Stimulated activated naive CD8-positive, alpha-beta T cell treated with anti-CD3 and anti-CD28 coated beads, Interleukin-15, amount 100 ng/mL, for 72 hours (primary cell): Measurements from ENCODE around the gene MGARP.
"Not testable (repeated sequence)": the region's sequence is repeated elsewhere in the genome, so short reads cannot be mapped to it uniquely, and the experiment has no call there.

Experiments used
- ATAC-seq: fragments of 150-1000 bp; cut with Tn5 transposase; 2 replicates; pipeline ENCODE4 v1.10.0; 2021; ENCODE audit warnings: mild to moderate bottlenecking, moderate library complexity
- DNase-seq, 2 donors: peaks; one replicate each; pipeline ENCODE4 v3.0.0; 2021 to 2022
- H3K27ac Mint-ChIP-seq, 2 donors: one replicate each; pipeline ENCODE4 v1.8.0; 2022; ENCODE audit warnings: mild to moderate bottlenecking in 2 of 2, mixed read lengths in 2 of 2, moderate library complexity in 2 of 2
- H3K27me3 Mint-ChIP-seq: one replicate; pipeline ENCODE4 v1.8.0; 2022; ENCODE audit warnings: mixed read lengths
- H3K4me1 Mint-ChIP-seq: one replicate; pipeline ENCODE4 v1.8.0; 2022; ENCODE audit warnings: mild to moderate bottlenecking, mixed read lengths
- H3K4me3 Mint-ChIP-seq, 2 donors: one replicate each; pipeline ENCODE4 v1.8.0; 2022; ENCODE audit warnings: mild to moderate bottlenecking in 2 of 2, mixed read lengths in 2 of 2, moderate library complexity in 1 of 2
- H3K9me3 Mint-ChIP-seq, 2 donors: one replicate each; pipeline ENCODE4 v1.8.0; 2022; ENCODE audit warnings: mixed read lengths in 2 of 2

The MGARP gene

DNA sequence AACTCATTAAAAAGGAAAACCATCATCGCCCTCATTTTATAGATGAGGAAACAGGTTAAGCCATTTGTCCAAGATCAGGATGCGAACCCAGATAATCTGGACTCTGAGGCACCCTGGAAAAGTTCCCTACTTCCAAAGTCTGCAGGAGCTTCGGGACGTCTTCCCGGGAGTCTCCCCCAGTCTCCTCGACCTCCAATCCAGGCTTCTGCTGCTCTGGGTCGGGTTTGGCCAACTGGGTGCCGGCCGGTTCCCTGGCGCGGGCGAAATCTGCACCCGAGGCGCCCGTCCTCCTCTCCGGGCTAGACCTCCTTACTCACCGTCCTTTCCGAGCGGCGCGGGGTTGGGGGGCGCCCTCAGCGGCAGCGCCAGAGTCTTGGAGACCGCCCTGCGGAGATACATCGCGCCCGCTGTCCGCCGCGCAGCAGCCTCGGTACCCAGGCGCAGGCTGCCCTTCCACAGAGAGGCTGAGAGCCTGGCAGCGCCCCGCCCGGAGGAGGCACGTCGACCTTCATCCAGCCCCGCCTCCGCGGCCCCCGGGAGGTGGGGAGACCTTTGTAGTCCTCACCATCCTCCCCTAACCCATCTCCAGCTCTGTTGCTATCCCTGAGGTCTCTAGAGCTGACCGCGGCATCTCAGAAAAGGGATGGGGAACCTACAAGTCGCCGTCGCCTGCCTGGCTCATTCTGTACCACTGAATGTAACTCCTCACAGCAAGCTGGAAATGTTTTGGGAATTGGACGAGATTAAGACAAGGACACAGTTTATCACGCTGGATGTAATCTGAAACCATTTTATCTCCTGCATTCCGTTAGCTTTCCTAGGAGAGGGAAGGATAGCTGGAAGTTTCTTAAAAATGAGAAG lies at the start of gene MGARP:
Gene MGARP (minus strand): TSS at position 466 of the 861 bp plus-strand sequence. CDS start 67 bp downstream, at position 399.
- H3K4me3 Mint-ChIP-seq: peak within 1 kb of the TSS; percentile 81 to 92
- H3K27me3 Mint-ChIP-seq: peaks cover 56% of the 10 kb centered on the region
- peak within 1 kb of the TSS in 1 of 2 donors; percentile 67 for H3K27ac Mint-ChIP-seq
- peaks cover 19% of the 10 kb centered on the region for H3K4me1 Mint-ChIP-seq
- H3K9me3 Mint-ChIP-seq: peaks cover 5 to 9% of the 10 kb centered on the region in 2 donors
- ATAC-seq: peak; percentile 88
- DNase-seq: peak; percentile 26 to 28

DNA sequence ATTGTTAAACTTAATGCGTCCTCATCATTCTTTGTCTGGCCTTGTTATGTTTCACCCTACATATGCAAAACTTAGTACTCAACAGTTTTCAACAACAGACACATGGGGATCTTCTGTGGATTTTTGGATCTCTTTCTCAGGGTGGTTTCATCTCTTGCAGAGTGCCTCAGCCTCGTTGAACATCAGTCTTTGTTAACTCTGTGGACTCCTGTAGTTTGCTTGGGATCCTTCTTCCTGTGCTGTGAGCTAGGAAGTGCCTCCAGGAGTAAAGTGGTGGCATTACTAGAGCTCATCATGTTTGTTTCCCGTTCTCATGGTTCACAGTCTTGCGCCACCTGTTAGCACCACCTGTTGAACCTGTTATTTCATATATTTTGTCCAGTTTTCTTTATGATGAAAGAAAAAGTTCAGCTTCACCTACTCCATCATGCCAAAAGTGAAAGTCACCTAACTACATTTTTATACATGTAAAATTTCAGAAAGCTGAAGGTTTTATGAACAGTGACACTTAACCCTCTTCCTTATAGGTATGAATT lies 49.7 kb upstream of the MGARP start:
- no peak for DNase-seq
- Mint-ChIP-seq H3K4me3 (no peak overlapping the region), H3K9me3 (no peaks in the 10 kb centered on the region), H3K27me3 (no peaks in the 10 kb centered on the region), H3K4me1 (peaks cover 39% of the 10 kb centered on the region), H3K27ac (peak overlapping the region in 1 of 2 donors; percentile 1)
- ATAC-seq: no peak

- no peak overlapping the region for H3K27ac Mint-ChIP-seq
- no peak for DNase-seq
- H3K27me3 Mint-ChIP-seq: no peaks in the 10 kb centered on the region
- ATAC-seq: no peak
- no peak overlapping the region for H3K4me3 Mint-ChIP-seq
- H3K9me3 Mint-ChIP-seq: peaks cover 0 to 8% of the 10 kb centered on the region in 2 donors
- peaks cover 52% of the 10 kb centered on the region for H3K4me1 Mint-ChIP-seq
These were observed 44.6 kb upstream of the MGARP start for GRCh38 chr4:139324620-139325019.

DNA sequence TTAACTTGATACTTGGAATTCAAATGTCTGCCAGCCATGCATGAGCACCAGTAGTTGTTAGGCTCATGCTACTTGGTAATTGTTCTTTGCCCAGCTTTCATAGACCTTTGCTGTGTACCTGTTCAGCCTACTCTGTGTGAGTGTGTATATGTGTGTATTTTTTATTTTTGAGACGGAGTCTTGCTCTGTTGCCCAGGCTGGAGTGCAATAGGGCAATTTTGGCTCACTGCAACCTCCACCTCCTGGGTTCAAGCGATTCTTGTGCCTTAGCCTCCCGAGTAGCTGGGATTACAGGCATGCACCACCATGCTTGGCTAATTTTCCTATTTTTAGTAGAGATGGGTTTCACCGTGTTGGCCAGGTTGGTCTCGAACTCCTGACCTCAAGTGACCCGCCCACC lies 42.5 kb upstream of the MGARP start:
- not testable (repeated sequence) for H3K4me3 Mint-ChIP-seq, H3K27ac Mint-ChIP-seq, DNase-seq, H3K27me3 Mint-ChIP-seq, ATAC-seq, H3K9me3 Mint-ChIP-seq
- H3K4me1 Mint-ChIP-seq: peaks cover 52% of the 10 kb centered on the region

DNA sequence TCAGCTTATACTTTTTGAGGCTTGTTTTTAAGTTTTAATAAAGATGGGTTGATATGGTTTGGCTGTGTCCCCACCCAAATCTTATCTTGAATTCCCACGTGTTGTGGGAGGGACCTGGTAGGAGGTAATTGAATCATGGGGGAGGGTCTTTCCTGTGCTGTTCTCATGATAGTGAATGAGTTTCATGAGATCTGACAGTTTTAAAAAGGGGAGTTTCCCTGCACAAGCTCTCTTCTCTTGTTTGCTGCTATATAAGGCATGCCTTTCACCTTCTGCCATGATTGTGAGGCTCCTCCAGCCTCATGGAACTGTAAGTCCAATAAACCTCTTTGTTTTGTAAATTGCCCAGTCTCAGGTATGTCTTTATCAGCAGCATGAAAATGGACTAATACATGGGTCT lies 42.0 kb upstream of the MGARP start:
- not testable (repeated sequence) for H3K4me3 Mint-ChIP-seq

GRCh38 chr4:139319571-139319970 lies 39.5 kb upstream of the MGARP start:
- peaks cover 76% of the 10 kb centered on the region for H3K4me1 Mint-ChIP-seq
- ATAC-seq: no peak
- no peak overlapping the region for H3K4me3 Mint-ChIP-seq

More for the DNA sequence above, 42.0 kb upstream of the MGARP start:
- H3K4me1 Mint-ChIP-seq: peaks cover 56% of the 10 kb centered on the region
- DNase-seq, H3K27ac Mint-ChIP-seq, H3K9me3 Mint-ChIP-seq, H3K27me3 Mint-ChIP-seq, ATAC-seq: not testable (repeated sequence)

DNA sequence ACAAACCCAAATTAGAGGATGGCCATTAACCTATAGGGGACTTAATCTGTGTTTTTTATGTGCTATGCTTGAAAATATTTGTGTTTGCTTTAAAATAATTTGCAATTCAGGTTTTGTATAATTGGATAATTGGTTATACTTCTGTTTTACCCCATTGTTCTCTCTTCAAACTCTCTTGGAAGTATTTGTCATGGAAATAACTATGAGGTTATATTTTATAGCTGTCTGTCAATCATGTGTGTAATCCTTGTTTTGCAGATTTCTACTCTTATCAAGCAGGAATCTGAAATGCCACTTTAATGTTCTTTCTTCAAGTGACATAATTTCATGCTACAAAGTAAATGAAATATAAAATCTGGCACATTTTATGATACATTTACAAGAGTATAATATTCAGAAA lies 37.6 kb upstream of the MGARP start:
- ATAC-seq (no peak), DNase-seq (no peak)
- Mint-ChIP-seq H3K27ac (no peak overlapping the region), H3K4me3 (no peak overlapping the region), H3K9me3 (peaks cover 0 to 8% of the 10 kb centered on the region in 2 donors), H3K27me3 (no peaks in the 10 kb centered on the region), H3K4me1 (peaks cover 76% of the 10 kb centered on the region)

More at GRCh38 chr4:139319571-139319970, 39.5 kb upstream of the MGARP start:
- DNase-seq: no peak
- Mint-ChIP-seq H3K27me3 (no peaks in the 10 kb centered on the region), H3K27ac (no peak overlapping the region), H3K9me3 (peaks cover 0 to 8% of the 10 kb centered on the region in 2 donors)

DNA sequence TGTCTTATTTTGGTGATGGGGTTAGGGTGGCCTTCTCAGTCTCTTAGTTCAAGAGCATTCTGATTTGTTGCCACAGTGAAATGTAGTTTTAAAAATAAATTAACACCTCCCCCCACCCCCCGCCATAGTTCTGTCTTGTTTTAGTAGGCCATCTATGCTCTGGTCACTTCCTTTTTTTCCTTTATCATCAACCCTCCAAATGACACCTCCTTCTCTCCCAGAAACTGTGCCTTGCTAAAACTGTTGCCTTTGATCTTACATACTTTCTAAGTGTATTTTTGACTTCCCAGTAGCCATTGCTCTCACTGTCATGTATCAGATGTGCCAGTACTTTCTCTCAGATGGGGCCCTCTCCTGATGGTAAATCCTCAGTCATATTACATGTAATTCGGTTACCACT lies 36.7 kb upstream of the MGARP start:
- DNase-seq (no peak), ATAC-seq (no peak)
- Mint-ChIP-seq H3K4me1 (peaks cover 76% of the 10 kb centered on the region), H3K27ac (peak overlapping the region; percentile 5 to 73), H3K9me3 (peaks cover 0 to 1% of the 10 kb centered on the region in 2 donors), H3K27me3 (no peaks in the 10 kb centered on the region), H3K4me3 (peak overlapping the region in 1 of 2 donors; percentile 3)

- peak overlapping the region in 1 of 2 donors; percentile 18 for H3K4me3 Mint-ChIP-seq
- DNase-seq (no peak), ATAC-seq (no peak)
These were observed 35.2 kb upstream of the MGARP start for GRCh38 chr4:139315221-139315675.

DNA sequence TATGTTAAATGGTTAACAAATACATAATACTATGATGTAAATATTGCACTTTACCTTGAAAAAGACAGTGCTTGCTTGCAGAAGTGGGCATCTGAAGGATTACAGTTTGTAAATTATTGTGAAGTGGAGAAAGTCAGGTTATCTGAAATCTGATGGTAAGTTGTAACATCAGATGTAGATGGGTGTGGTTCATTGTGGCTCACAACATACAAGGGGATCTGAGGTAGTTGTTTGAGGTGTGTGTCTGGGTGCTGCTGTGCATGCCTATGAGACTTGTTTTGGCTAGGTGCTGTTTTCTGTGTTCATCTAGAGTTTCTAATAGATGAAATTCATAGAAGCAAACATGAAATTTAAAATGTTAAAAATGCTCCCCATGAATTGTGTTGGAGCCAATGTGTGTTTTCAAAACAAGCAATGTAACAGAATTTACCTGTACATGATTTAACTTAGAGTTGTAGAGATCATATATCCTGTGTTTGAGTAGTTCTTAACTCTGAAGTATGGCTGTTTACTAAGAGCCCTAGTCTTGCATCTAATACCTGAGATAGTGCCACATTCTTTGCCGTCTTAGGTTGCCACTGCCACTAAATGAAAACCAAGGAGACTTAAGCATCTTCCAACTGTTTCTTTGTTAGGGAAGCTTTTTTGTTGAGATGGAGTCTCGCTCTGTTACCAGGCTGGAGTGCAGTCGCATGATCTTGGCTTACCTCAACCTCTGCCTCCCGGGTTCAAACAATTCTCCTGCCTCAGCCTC lies 34.2 kb upstream of the MGARP start:
- ATAC-seq (no peak), DNase-seq (no peak)
- peak overlapping the region in 1 of 2 donors; percentile 12 for H3K27ac Mint-ChIP-seq
- peaks cover 69% of the 10 kb centered on the region for H3K4me1 Mint-ChIP-seq
- no peak overlapping the region for H3K4me3 Mint-ChIP-seq
- H3K27me3 Mint-ChIP-seq: no peaks in the 10 kb centered on the region
- H3K9me3 Mint-ChIP-seq: no peaks in the 10 kb centered on the region

More at GRCh38 chr4:139315221-139315675, 35.2 kb upstream of the MGARP start:
- Mint-ChIP-seq H3K27ac (peak overlapping the region in 1 of 2 donors; percentile 63), H3K9me3 (no peaks in the 10 kb centered on the region), H3K4me1 (peaks cover 75% of the 10 kb centered on the region), H3K27me3 (no peaks in the 10 kb centered on the region)

- H3K27ac Mint-ChIP-seq, ATAC-seq, H3K9me3 Mint-ChIP-seq, DNase-seq, H3K4me3 Mint-ChIP-seq, H3K27me3 Mint-ChIP-seq: not testable (repeated sequence)
- H3K4me1 Mint-ChIP-seq: peaks cover 72% of the 10 kb centered on the region
These were observed 33.4 kb upstream of the MGARP start for GRCh38 chr4:139313414-139313813.

GRCh38 chr4:139312552-139313332 lies 32.7 kb upstream of the MGARP start:
- Mint-ChIP-seq H3K27me3 (no peaks in the 10 kb centered on the region), H3K4me3 (no peak overlapping the region), H3K4me1 (peaks cover 72% of the 10 kb centered on the region), H3K9me3 (no peaks in the 10 kb centered on the region), H3K27ac (peak overlapping the region in 1 of 2 donors; percentile 33)
- DNase-seq: no peak
- no peak for ATAC-seq

DNA sequence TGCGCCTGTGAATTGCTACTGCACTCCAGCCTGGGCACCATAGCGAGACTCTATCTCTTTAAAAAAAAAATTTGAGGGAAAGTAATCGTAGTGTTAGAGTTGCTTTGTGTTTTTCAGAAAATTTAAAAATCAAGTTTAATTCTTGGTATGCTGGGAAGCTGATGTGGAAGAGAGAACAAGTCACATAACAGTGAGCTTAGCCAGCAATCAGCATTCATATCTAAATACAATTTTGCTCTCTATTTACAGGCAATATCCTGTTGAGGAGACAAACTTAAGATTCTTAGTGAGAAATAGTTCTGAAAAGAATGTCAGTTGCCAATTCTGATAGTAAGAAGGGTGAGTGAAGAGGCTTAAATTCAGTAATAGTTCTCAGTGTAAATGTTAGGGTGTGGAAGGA lies 31.9 kb upstream of the MGARP start:
- ATAC-seq (no peak), DNase-seq (no peak)
- H3K4me3 Mint-ChIP-seq: no peak overlapping the region
- no peaks in the 10 kb centered on the region for H3K27me3 Mint-ChIP-seq
- H3K9me3 Mint-ChIP-seq: no peaks in the 10 kb centered on the region
- peak overlapping the region in 1 of 2 donors; percentile 22 for H3K27ac Mint-ChIP-seq
- peaks cover 74% of the 10 kb centered on the region for H3K4me1 Mint-ChIP-seq

DNA sequence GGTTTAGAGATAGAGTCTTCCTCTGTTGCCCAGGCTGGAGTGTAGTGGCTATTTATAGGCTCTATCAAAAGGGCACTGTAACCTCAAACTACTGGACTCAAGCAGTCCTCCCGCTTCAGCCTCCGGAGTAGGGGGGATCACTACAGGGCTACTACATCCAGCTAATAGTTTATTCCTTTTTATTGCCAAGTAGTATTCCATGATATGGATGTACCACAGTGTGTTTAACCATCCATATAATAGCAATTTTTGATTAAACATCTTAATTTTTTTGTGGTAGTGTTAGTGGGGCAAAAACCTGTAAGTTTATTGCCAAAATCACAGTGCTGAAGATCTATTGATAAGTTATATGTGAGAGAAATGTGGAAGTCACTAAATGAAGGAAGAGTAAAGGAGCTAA lies 24.9 kb upstream of the MGARP start:
- Mint-ChIP-seq H3K27me3 (no peaks in the 10 kb centered on the region), H3K4me3 (no peak overlapping the region), H3K4me1 (peaks cover 60% of the 10 kb centered on the region), H3K27ac (peak overlapping the region in 1 of 2 donors; percentile 19), H3K9me3 (no peaks in the 10 kb centered on the region)
- DNase-seq (no peak), ATAC-seq (no peak)
